IMR-90 (cell line): ENCODE data around the gene RBM7. TPM values are rescaled to one million over a fixed set of nuclear protein-coding genes. Genes with fewer than 3 reads are reported as not detected.

ENCODE experiments used
- ATAC-seq: fragments of 200-7000 bp; cut with Tn5 transposase; 2 replicates; pipeline ENCODE4 v1.9.1; 2020; ENCODE audit warnings: low read depth, mild to moderate bottlenecking, moderate library complexity
- BruUV-seq: library from RNA; stranded (reverse); fragments of 400-500 nt; replicated peaks from 2 replicates; lab custom pipeline; 2021; lab: Mats Ljungman, UMichigan
- CTCF ChIA-PET: fragments of 300-600 bp; formaldehyde crosslinking; extraction: SDS; loops from one replicate; lab custom pipeline; 2021; ENCODE audit warnings: antibody characterized with exemption; lab: Yijun Ruan, JAX
- POLR2A ChIA-PET: fragments of 300-600 bp; sonication (Branson Sonifier 250); formaldehyde crosslinking; loops from one replicate; lab custom pipeline; 2022; ENCODE audit warnings: antibody characterized with exemption; ENCODE audit not compliant: unreplicated experiment; lab: Charles Lee
- DNase-seq: peaks from one replicate; pipeline ENCODE4 v3.0.0; 2013
- H2AFZ ChIP-seq: replicated peaks from 2 replicates; pipeline ENCODE3; 2013; ENCODE audit warnings: low read length, mild to moderate bottlenecking; ENCODE audit not compliant: poor library complexity
- H2AK5ac ChIP-seq: 2 replicates; pipeline ENCODE4 v1.6.1; 2013; ENCODE audit warnings: low read depth, low read length, inconsistent platforms
- H2AK9ac ChIP-seq: replicated peaks from 2 replicates; pipeline ENCODE3; 2013; ENCODE audit warnings: mild to moderate bottlenecking, low read depth, low read length, moderate library complexity; ENCODE audit not compliant: poor library complexity
- H2BK120ac ChIP-seq: 2 replicates; pipeline ENCODE4 v1.6.1; 2013; ENCODE audit warnings: low read depth, low read length, inconsistent platforms
- H2BK15ac ChIP-seq: 3 replicates; pipeline ENCODE4 v1.6.1; 2013; ENCODE audit warnings: low read depth, low read length, inconsistent platforms
- H2BK20ac ChIP-seq: 2 replicates; pipeline ENCODE4 v1.6.1; 2013; ENCODE audit warnings: low read depth, mild to moderate bottlenecking, inconsistent platforms, low read length, moderate library complexity
- H2BK5ac ChIP-seq: 2 replicates; pipeline ENCODE4 v1.6.1; 2013; ENCODE audit warnings: mild to moderate bottlenecking, low read depth, low read length, inconsistent platforms; ENCODE audit not compliant: poor library complexity, severe bottlenecking
- H3K14ac ChIP-seq: replicated peaks from 2 replicates; pipeline ENCODE4 v1.6.1; 2013; ENCODE audit warnings: low read depth, low read length, inconsistent platforms
- H3K18ac ChIP-seq: 2 replicates; pipeline ENCODE4 v1.6.1; 2013; ENCODE audit warnings: low read depth, low read length, control low read depth
- H3K23ac ChIP-seq: 2 replicates; pipeline ENCODE4 v1.6.1; 2013; ENCODE audit warnings: low read depth, low read length, inconsistent platforms
- H3K27ac ChIP-seq: 2 replicates; pipeline ENCODE4 v1.5.1; 2013; ENCODE audit warnings: mild to moderate bottlenecking, control low read depth, low read length; ENCODE audit not compliant: insufficient read depth
- H3K27me3 ChIP-seq: 2 replicates; pipeline ENCODE4 v1.6.1; 2013; ENCODE audit warnings: low read length; ENCODE audit not compliant: control insufficient read depth, insufficient read depth
- H3K36me3 ChIP-seq: 2 replicates; pipeline ENCODE4 v1.6.1; 2013; ENCODE audit warnings: low read length, mixed read lengths; ENCODE audit not compliant: control insufficient read depth, insufficient read depth
- H3K4ac ChIP-seq: 2 replicates; pipeline ENCODE4 v1.6.1; 2013; ENCODE audit warnings: low read depth, low read length, inconsistent platforms
- H3K4me1 ChIP-seq: 2 replicates; pipeline ENCODE4 v1.6.1; 2013; ENCODE audit warnings: low read length, mixed read lengths; ENCODE audit not compliant: control insufficient read depth, insufficient read depth
- H3K4me2 ChIP-seq: 2 replicates; pipeline ENCODE4 v1.6.1; 2013; ENCODE audit warnings: low read depth, mild to moderate bottlenecking, control low read depth, low read length, moderate library complexity
- H3K4me3 ChIP-seq: 2 replicates; pipeline ENCODE4 v1.5.1; 2013; ENCODE audit warnings: low read depth, mild to moderate bottlenecking, control low read depth, low read length, moderate library complexity; ENCODE audit not compliant: insufficient read depth
- H3K56ac ChIP-seq: 2 replicates; pipeline ENCODE4 v1.6.1; 2013; ENCODE audit warnings: low read length, inconsistent platforms; ENCODE audit not compliant: insufficient read depth; ENCODE audit errors: extremely low read depth
- H3K79me1 ChIP-seq, 2 experiments: 2 replicates each; pipeline ENCODE4 v1.6.1; 2013; ENCODE audit warnings: low read length in 2 of 2, inconsistent platforms in 1 of 2, low read depth in 1 of 2
- H3K9ac ChIP-seq: 2 replicates; pipeline ENCODE4 v1.6.1; 2013; ENCODE audit warnings: low read depth, low read length, control low read depth
- H3K9me1 ChIP-seq: 2 replicates; pipeline ENCODE4 v1.6.1; 2013; ENCODE audit warnings: low read length, inconsistent platforms; ENCODE audit not compliant: insufficient read depth
- H3K9me3 ChIP-seq: 2 replicates; pipeline ENCODE4 v1.6.1; 2013; ENCODE audit warnings: low read length; ENCODE audit not compliant: control insufficient read depth, insufficient read depth
- H4K20me1 ChIP-seq: 2 replicates; pipeline ENCODE4 v1.6.1; 2013; ENCODE audit warnings: low read length, inconsistent platforms; ENCODE audit not compliant: insufficient read depth
- H4K5ac ChIP-seq: 2 replicates; pipeline ENCODE4 v1.6.1; 2013; ENCODE audit warnings: mild to moderate bottlenecking, low read depth, low read length, control low read depth
- H4K8ac ChIP-seq, 2 experiments: 2 replicates each; pipeline ENCODE4 v1.6.1; 2013; ENCODE audit warnings: low read depth in 2 of 2, low read length in 2 of 2, control low read depth in 1 of 2, inconsistent platforms in 1 of 2
- H4K91ac ChIP-seq: 2 replicates; pipeline ENCODE4 v1.6.1; 2013; ENCODE audit warnings: low read depth, low read length, inconsistent platforms; ENCODE audit not compliant: insufficient read depth
- CEBPB ChIP-seq: IDR thresholded peaks from 2 replicates; pipeline ENCODE4 v1.6.1; 2012; ENCODE audit warnings: low read depth, low read length, improper control_type of control experiment
- CHD1 ChIP-seq: IDR thresholded peaks from 2 replicates; pipeline ENCODE4 v1.6.1; 2012; ENCODE audit warnings: low read depth, low read length, improper control_type of control experiment
- MXI1 ChIP-seq: IDR thresholded peaks from 2 replicates; pipeline ENCODE4 v1.6.1; 2012; ENCODE audit warnings: low read depth, mild to moderate bottlenecking, low read length, moderate library complexity, borderline replicate concordance
- POLR2A ChIP-seq: IDR thresholded peaks from 2 replicates; pipeline ENCODE4 v1.6.1; 2012; ENCODE audit warnings: mild to moderate bottlenecking, low read depth, low read length
- RAD21 ChIP-seq: IDR thresholded peaks from 2 replicates; pipeline ENCODE4 v1.6.1; 2012; ENCODE audit warnings: low read length, improper control_type of control experiment
- RFX5 ChIP-seq: IDR thresholded peaks from 2 replicates; pipeline ENCODE4 v1.8.0; 2012; ENCODE audit warnings: low read depth, mild to moderate bottlenecking, low read length, moderate library complexity
- WGBS, 2 experiments: methylation state at CpG; one replicate each; pipeline versions ENCODE4 v1.1.5 to v1.1.7; 2013; ENCODE audit warnings: missing lambda C conversion rate in 2 of 2; ENCODE audit not compliant: insufficient read length in 1 of 2; ENCODE audit errors: extremely low coverage in 2 of 2; 5-methylcytosine and 5-hydroxymethylcytosine counted together
- dilution Hi-C: fragments of 300-500 bp; cut with HindIII; formaldehyde crosslinking; loops from one replicate; pipeline ENCODE4 v1.14.3; 2018; ENCODE audit warnings: low sequenced_read_pairs; ENCODE audit not compliant: unreplicated experiment
- in situ Hi-C: fragments of 300-500 bp; cut with MboI; formaldehyde crosslinking; loops from 3 replicates; pipeline ENCODE4 v1.14.3; 2019; ENCODE audit warnings: low sequenced_read_pairs, inconsistent platforms, mixed read lengths
- intact Hi-C: fragments of 100-400 bp; cut with micrococcal nuclease; formaldehyde crosslinking; loops from 2 replicates; pipeline ENCODE4 v1.10.0; 2022
- polyA plus RNA-seq, 3 experiments: library from polyadenylated mRNA; depleted of rRNA; stranded (reverse); fragments of >200 nt; gene quantifications; 2 replicates each; pipeline ENCODE4 v1.2.3, GENCODE V29; 2012; ENCODE audit warnings: low replicate concordance in 1 of 3
- total RNA-seq: library from RNA; depleted of rRNA; stranded (reverse); fragments of >200 nt; gene quantifications from 2 replicates; pipeline ENCODE4 v1.2.3, GENCODE V29; 2012

Gene RBM7
- total and polyA plus RNA-seq, 2 of the 4 experiments (the other 2 are of a cell fraction) = 27.8 to 111 TPM

GRCh38 chr11:114399490-114400215, 813 bp upstream of the RBM7 start:
- H3K79me1 ChIP-seq = peaks cover 8 to 12% of the 10 kb centered on the region in 2 experiments; a peak in 3 of 4 replicates
- H2BK15ac ChIP-seq = peak overlapping the region; percentile 76; the same call in 2 of the 3 replicates
- DNase-seq (no peak), ATAC-seq (peak; percentile 25)
- peak overlapping the region; percentile 54; the same call in 1 of the 2 replicates for H2BK20ac ChIP-seq
- 0 out of 2 replicates have a peak, but pooled peaks cover 3% of the 10 kb centered on the region for H3K9me1 ChIP-seq
- TF ChIP-seq RFX5 (no peak), MXI1 (no peak), RAD21 (no peak), CEBPB (peak; percentile 27; the same call in 1 of the 2 replicates), POLR2A (no peak), CHD1 (no peak; the same call in 1 of the 2 replicates)
- CTCF ChIA-PET = no interaction called here
- POLR2A ChIA-PET = no interaction called here
- H3K4me3 ChIP-seq = peak overlapping the region; percentile 72
- WGBS, 2 experiments = 1% methylated on average over 16 of the region's 29 CpGs; no CpG with 5 or more reads in 1 of the 2 experiments
- peak overlapping the region; percentile 97 for H3K56ac ChIP-seq
- peaks cover 4% of the 10 kb centered on the region; the same call in 1 of the 2 replicates for H3K4me1 ChIP-seq
- H4K91ac ChIP-seq = peak overlapping the region; percentile 91
- H2AK5ac ChIP-seq = peak overlapping the region; percentile 96
- H3K36me3 ChIP-seq = no peaks in the 10 kb centered on the region
- peak overlapping the region; percentile 97 for H3K9ac ChIP-seq
- H3K14ac ChIP-seq = peak overlapping the region; percentile 92
- peak overlapping the region; percentile 95 for H3K4me2 ChIP-seq
- peak overlapping the region; percentile 96 for H3K18ac ChIP-seq
- H3K4ac ChIP-seq = peak overlapping the region; percentile 97
- peak overlapping the region; percentile 92 for H4K5ac ChIP-seq
- H2AFZ ChIP-seq = peak overlapping the region; percentile 86
- peak overlapping the region; percentile 97 to 98 for H4K8ac ChIP-seq
- H3K27me3 ChIP-seq = no peaks in the 10 kb centered on the region
- intact Hi-C loops = loop anchor here (1.0 to 5.0 kb wide), 4 partner anchors 32 to 117 kb away; partner anchors contain the start of gene NNMT
- peak overlapping the region; percentile 92 for H3K23ac ChIP-seq
- peaks cover 6% of the 10 kb centered on the region; the same call in 1 of the 2 replicates for H4K20me1 ChIP-seq
- H2BK120ac ChIP-seq = peak overlapping the region; percentile 86
- dilution Hi-C loops = no loop called here
- H3K27ac ChIP-seq = peak overlapping the region; percentile 97
- in situ Hi-C loops = loop anchor here (5.0 kb wide), 1 partner anchor 47 kb away; no protein-coding TSS in a partner anchor
- BruUV-seq = TSS peak; percentile 86
- peak overlapping the region; percentile 94 for H2AK9ac ChIP-seq
- H3K9me3 ChIP-seq = no peaks in the 10 kb centered on the region
- H2BK5ac ChIP-seq = peak overlapping the region; percentile 90
